Measurements from ENCODE around the gene RSPH9. TPM values are rescaled to one million over a fixed set of nuclear protein-coding genes. Genes with fewer than 3 reads are reported as not detected.

Gene RSPH9
- total and polyA plus RNA-seq, 2 experiments from 2014 or later: 0.10 to 0.39 TPM

GRCh38 chr6:43629505-43630300, 15.1 kb upstream of the RSPH9 start:
- H3K4me2 ChIP-seq: peak overlapping the region; percentile 88
- DNase-seq (ENCODE audit: low spot score): peak; percentile 98
- H4K20me1 ChIP-seq (replicated peaks; ENCODE audit: insufficient read depth): peaks cover 7% of the 10 kb centered on the region
- peak; percentile 82 for ATAC-seq
- Mint-ChIP-seq H3K36me3 (ENCODE audit: low read depth) (peaks cover 24% of the 10 kb centered on the region), H3K4me1 (peaks cover 11% of the 10 kb centered on the region), H3K9me3 (no peaks in the 10 kb centered on the region), H3K27me3 (ENCODE audit: insufficient read depth, low read depth, poor library complexity) (peaks cover 6% of the 10 kb centered on the region), H3K4me3 (peak overlapping the region; percentile 96), H3K27ac (peak overlapping the region; percentile 100)
- peak overlapping the region; percentile 83 for H2AFZ ChIP-seq
- H3K4me3 ChIP-seq: peak overlapping the region; percentile 86
- H3K27ac ChIP-seq (ENCODE audit: low read depth): peak overlapping the region; percentile 91
- H3K79me2 ChIP-seq (replicated peaks; ENCODE audit: insufficient read depth): peaks cover 19% of the 10 kb centered on the region
- no peaks in the 10 kb centered on the region for H3K9me2 ChIP-seq (ENCODE audit: insufficient read depth)
- 0 out of 2 replicates have a peak, but pooled peaks cover 10% of the 10 kb centered on the region for H3F3A ChIP-seq (replicated peaks; ENCODE audit: low read depth)
- no peaks in the 10 kb centered on the region for H3K4me1 ChIP-seq (ENCODE audit: insufficient read depth)
- H3K27me3 ChIP-seq (ENCODE audit: insufficient read depth): no peaks in the 10 kb centered on the region
- H3K36me3 ChIP-seq (ENCODE audit: insufficient read depth): peaks cover 3% of the 10 kb centered on the region; the same call in 1 of the 2 replicates
- no peak for TF ChIP-seq EZH2 (IDR thresholded peaks at IDR 0.05; ENCODE audit: low read depth, unreplicated experiment)
- TF ChIP-seq STAT1 (IDR thresholded peaks at IDR 0.05; ENCODE audit: unreplicated experiment): no peak
- TF ChIP-seq CREB1 (CRISPR knock-in tag; IDR thresholded peaks at IDR 0.05; ENCODE audit: low read depth): peak; percentile 39; the same call in 1 of the 2 replicates
- peak; percentile 84 for TF ChIP-seq POLR2AphosphoS5 (IDR thresholded peaks at IDR 0.05; ENCODE audit: low read depth)
- no peak for TF ChIP-seq JUNB (IDR thresholded peaks at IDR 0.05; ENCODE audit: unreplicated experiment)
- TF ChIP-seq ETS1 (IDR thresholded peaks at IDR 0.05): no peak

- Histone ChIP-seq H3K4me3 (no peak overlapping the region), H3K4me2 (no peak overlapping the region), H3K9me2 (ENCODE audit: insufficient read depth) (no peaks in the 10 kb centered on the region), H3K27me3 (ENCODE audit: insufficient read depth) (no peaks in the 10 kb centered on the region), H3F3A (replicated peaks; ENCODE audit: low read depth) (0 out of 2 replicates have a peak, but pooled peaks cover 10% of the 10 kb centered on the region), H2AFZ (no peak overlapping the region), H4K20me1 (replicated peaks; ENCODE audit: insufficient read depth) (peaks cover 7% of the 10 kb centered on the region), H3K79me2 (replicated peaks; ENCODE audit: insufficient read depth) (peaks cover 22% of the 10 kb centered on the region), H3K4me1 (ENCODE audit: insufficient read depth) (peaks cover 5% of the 10 kb centered on the region; the same call in 1 of the 2 replicates), H3K27ac (ENCODE audit: low read depth) (no peak overlapping the region), H3K36me3 (ENCODE audit: insufficient read depth) (no peaks in the 10 kb centered on the region)
- Mint-ChIP-seq H3K4me3 (peak overlapping the region; percentile 49; the same call in 1 of the 3 replicates), H3K9me3 (no peaks in the 10 kb centered on the region), H3K36me3 (ENCODE audit: low read depth) (peaks cover 13% of the 10 kb centered on the region), H3K4me1 (peaks cover 15% of the 10 kb centered on the region), H3K27ac (peak overlapping the region; percentile 92), H3K27me3 (ENCODE audit: insufficient read depth, low read depth, poor library complexity) (peaks cover 8% of the 10 kb centered on the region)
- DNase-seq (ENCODE audit: low spot score): no peak
- no peak for ATAC-seq
- TF ChIP-seq REST (IDR thresholded peaks at IDR 0.05; ENCODE audit: unreplicated experiment): no peak
- TF ChIP-seq ETS1 (IDR thresholded peaks at IDR 0.05): no peak
- no peak for TF ChIP-seq CTCF (conservative IDR thresholded peaks at IDR 0.05; ENCODE audit: low read depth in 2 of 2)
- no peak for TF ChIP-seq POLR2AphosphoS5 (IDR thresholded peaks at IDR 0.05; ENCODE audit: low read depth)
Measured at GRCh38 chr6:43630980-43631619, 13.7 kb upstream of the RSPH9 start.

All from GM23338 (cell line).